Activated CD4-positive, alpha-beta T cell treated with anti-CD3 and anti-CD28 coated beads, Interleukin-2, amount 50 U/mL, for 4 hours (primary cell): ENCODE results near the gene FCRLB.
A peak's percentile ranks its signal among the peaks of the same experiment; 100 is the strongest.
"Not testable (repeated sequence)": the region's sequence is repeated elsewhere in the genome, so short reads cannot be mapped to it uniquely, and the experiment has no call there.

ENCODE experiments used
- DNase-seq, 2 experiments: peaks; one replicate each; pipeline ENCODE4 v3.0.0-alpha.2; 2020

FCRLB gene

DNA sequence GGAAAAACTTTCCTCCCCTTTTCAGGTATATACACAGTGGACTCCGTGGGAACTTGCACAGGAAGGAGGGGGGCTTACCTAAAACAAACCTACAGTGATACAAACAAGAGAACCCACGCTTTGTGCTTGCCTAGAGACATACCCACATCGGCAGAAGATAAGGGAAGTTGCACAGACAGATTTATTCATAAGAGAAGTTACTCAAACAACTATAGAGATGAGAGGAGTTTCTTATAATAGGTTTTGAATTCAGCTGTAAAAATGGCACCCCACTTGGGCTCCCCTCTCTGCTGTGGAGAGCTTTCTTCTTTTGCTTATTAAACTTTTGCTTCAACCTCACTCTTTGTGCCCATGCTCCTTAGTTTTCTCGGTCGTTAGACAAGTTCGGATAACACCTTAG, 26.5 kb downstream of the FCRLB start:
- DNase-seq: no peak

GRCh38 chr1:161749509-161750407, 28.4 kb downstream of the FCRLB start, which contains the start of gene DUSP12:
Gene DUSP12 (plus strand): TSS chr1:161749786. CDS start chr1:161749802, 16 bp downstream.
- peak; percentile 77 to 80 for DNase-seq

GRCh38 chr1:161763522-161764098, 42.3 kb downstream of the FCRLB start:
- peak; percentile 37 to 39 for DNase-seq

DNA sequence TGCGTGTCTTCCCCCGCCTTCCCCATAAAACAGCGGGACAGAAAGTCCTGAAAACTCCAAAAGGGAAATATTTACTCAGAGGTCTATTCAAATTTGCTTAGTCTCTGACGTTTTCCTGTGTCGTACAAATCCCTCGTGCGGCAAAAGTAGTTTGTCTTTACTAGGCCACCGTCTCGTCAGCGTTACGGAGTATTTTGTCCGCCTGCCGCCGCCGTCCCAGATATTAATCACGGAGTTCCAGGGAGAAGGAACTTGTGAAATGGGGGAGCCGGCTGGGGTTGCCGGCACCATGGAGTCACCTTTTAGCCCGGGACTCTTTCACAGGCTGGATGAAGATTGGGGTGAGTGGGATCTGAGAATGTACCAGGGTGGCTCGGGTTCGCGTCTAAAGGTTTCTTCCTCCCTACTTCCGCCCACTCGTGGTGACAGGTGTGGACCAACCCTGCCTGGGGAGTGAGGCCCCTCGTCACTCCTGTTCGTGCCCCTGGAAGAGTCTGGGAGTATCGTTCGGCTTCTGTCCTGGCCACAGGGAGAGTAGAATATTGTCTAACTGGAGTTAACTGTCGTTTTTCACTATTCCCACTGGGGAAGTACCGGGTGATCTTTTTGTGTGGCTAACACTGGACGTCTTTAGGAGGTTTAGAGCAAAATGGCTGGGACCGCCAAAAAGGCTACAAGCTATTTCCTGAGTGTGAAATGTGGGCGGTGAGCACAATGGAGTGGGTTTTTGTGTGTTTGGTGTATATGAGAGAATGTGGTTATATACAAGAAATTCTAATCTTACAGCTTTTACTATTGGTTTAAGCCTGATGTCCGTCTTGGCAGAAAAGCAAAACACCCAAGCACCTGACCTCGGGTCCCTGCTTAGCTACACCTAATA, 45.0 kb downstream of the FCRLB start, which contains the start of gene ATF6:
TSS of gene ATF6 (plus strand) at position 219 of the 880 bp plus-strand sequence. CDS start at position 260, 41 bp downstream.
- DNase-seq: peak; percentile 78 to 79

GRCh38 chr1:161768461-161768860, 47.1 kb downstream of the FCRLB start:
- no peak for DNase-seq

- no peak for DNase-seq
Observed at GRCh38 chr1:161768986-161769672, 47.8 kb downstream of the FCRLB start.

DNA sequence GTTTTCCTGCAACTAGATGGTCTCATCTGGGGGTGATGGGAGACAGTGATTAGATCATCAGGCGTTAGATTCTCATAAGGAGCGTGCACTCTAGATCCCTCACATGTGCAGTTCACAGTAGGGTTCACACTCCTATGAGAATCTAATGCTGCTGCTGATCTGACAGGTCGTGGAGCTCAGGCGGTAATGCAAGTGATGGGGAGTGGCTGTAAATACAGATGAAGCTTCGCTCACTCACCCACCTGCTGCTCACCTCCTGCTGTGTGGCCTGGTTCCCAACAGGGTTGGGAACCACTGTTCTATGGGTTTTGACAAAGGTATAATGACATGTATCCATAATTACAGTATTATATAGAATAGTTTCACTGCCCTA, 48.3 kb downstream of the FCRLB start:
- DNase-seq: not testable (repeated sequence)

DNA sequence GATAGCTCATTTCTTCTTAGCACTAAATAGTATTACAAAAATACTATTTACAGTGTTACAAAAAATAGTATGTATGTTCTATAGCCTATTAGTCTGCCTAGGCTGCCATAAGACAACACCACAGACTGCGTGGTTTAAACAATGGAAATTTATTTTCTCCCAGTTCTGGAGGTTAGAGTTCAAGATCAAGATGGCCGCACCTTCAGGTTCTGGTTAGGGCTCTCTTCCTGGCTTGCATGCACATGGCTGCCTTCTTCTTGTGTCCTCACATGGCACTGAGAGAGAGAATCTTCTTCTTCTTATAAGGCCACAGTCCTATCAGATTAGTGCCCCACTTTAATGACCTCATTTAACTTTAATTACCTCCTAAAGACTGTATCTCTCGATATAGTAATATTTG, 48.9 kb downstream of the FCRLB start:
- no peak for DNase-seq

DNA sequence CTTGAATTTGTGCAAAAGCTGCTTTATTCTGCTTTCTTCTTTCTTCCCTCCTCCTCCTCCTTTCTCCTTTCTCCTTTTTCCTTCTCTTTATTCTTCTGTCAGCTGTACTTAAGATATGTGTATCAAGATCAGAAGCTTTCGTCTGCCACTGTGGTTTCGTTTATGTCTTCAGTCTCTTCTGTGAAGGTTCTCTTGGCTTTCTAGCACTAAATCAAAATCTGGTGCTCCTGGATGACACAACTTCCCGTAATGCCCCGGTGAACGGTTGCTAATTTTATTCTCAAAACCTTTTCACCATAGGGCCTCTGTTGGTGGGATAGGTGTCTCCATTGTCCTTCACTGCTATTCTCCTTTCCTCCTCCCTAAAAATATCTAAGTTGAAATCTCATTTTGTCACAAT, 49.8 kb downstream of the FCRLB start:
- no peak for DNase-seq

DNA sequence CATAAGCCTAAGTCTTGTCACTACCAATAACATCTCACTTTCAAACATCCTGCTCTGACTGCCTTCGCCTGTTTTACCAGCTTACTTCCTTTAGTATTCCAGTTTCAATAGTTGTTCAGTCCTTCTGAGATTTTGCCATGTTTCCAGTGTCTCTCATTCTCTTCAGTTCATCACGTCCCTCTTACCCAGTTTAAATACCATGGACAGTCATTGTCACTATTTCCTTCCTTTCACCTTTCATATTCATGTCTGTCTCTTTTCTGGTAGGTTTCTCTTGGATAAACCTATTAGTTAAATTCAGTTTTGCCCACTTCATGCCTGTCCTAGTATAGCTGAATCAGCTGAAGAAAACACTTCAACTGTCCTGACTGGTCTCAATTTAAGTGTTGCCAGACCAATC, 50.6 kb downstream of the FCRLB start:
- no peak for DNase-seq

DNA sequence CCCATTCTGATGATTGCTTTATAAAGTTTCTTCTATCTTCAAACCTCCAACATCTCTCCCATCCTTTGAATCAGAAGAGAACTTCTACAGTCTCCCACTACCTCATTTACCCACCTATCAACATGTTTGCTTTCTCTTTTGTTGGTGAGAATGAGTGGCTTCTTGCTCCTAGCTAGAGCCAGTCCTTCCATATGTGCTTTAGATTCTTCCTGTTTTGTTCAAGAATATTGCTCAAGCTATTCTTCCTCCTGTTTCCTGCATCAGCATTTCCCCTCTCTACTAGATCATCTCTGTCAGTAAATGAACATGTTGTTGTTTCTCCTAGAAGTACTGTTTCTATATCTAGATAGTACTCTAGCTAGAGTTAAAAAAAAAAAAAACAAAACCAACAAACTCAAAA, 51.1 kb downstream of the FCRLB start:
- DNase-seq: no peak

DNA sequence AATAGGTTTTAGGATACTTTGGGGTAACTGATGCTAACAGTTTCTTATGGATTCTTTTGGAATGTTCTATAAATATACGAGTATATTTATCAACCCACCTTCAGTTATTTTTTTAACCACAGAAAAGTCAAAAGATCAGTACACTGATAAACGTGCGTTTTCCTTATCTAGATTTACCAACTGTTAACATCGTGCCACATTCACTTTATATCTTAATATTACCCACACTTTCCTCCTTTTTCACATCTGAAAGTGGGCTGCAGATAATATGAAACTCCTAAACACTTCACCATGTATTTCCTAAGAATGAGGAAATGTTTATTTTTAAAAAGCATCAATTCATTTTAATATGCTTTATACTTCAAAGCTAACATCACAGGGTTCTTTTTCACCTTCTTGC, 52.4 kb downstream of the FCRLB start:
- DNase-seq: no peak

DNA sequence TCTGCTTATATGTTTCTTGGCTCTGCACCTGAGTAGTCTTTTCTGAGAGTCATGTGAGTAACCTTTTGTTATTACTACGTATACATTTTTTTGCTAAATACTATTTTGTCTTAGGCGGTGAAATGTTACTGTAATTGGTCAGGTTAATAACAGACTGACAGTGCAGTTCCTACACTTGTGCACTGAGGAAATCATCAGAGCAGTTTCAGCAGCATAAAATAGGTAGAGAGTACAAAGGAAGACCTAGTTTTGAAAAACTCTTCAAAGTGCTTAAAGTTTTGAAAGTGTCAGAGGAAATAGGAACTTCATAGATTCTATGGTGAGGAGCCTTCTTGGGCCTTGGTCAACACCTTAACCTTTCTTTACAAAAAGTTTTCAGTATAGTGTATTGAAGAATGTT, 55.9 kb downstream of the FCRLB start:
- DNase-seq: no peak
